GM21825 (cell line): ENCODE measurements around the gene MCEMP1.

Source experiments
- ATAC-seq: cut with Tn5 transposase; IDR thresholded peaks from one replicate; pipeline ENCODE4 v1.9.1; 2021; ENCODE audit warnings: mild to moderate bottlenecking, moderate library complexity; ENCODE audit not compliant: unreplicated experiment

MCEMP1 gene

GRCh38 chr19:7718668-7719067, 41.8 kb downstream of the MCEMP1 start:
- no peak for ATAC-seq

GRCh38 chr19:7720351-7720750, 43.5 kb downstream of the MCEMP1 start:
- ATAC-seq, result no peak

GRCh38 chr19:7722231-7722651, 45.4 kb downstream of the MCEMP1 start:
- no peak for ATAC-seq

GRCh38 chr19:7725791-7726190, 48.9 kb downstream of the MCEMP1 start:
- no peak for ATAC-seq

- ATAC-seq, result no peak
These were observed 52.3 kb downstream of the MCEMP1 start for GRCh38 chr19:7729211-7729610.
